ENCODE measurements around the gene UBE2O.

The UBE2O gene

DNA sequence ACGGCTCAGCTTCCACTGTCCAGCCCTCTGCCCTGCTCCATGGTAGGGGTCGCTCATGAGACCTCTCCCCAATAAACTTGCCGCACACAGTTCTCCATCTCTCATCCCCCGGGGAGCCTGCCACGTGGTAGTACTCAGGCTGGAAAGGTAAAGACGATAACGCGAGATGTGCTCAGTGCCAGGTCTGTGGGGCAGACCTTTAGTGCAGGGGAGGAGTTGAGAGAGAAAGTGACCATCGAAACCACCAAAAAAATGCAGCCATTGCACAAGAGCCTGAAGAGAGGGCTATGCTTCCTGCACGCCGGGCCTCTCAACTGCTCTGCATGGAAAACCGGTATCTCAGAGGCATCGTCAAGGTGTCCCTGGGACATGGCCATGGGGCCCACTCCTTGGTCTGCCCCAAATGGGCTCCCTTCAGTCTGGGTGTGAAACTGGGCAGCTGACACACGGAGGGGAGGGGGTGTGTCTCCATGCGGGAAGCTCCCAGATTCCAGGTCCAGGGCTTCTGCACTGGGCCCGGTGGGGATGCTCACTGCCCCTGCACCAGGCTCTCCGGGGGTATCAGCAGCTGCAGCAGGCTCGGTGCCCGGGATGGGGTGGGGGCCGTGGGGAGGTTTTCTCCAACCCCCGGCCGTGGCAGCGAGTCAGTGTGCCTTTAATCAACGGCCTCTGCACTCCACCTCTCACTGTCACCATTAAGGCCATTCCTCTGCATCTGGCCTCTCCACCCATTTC, 9.8 kb upstream of the UBE2O start:
- DNase-seq = no peak

DNA sequence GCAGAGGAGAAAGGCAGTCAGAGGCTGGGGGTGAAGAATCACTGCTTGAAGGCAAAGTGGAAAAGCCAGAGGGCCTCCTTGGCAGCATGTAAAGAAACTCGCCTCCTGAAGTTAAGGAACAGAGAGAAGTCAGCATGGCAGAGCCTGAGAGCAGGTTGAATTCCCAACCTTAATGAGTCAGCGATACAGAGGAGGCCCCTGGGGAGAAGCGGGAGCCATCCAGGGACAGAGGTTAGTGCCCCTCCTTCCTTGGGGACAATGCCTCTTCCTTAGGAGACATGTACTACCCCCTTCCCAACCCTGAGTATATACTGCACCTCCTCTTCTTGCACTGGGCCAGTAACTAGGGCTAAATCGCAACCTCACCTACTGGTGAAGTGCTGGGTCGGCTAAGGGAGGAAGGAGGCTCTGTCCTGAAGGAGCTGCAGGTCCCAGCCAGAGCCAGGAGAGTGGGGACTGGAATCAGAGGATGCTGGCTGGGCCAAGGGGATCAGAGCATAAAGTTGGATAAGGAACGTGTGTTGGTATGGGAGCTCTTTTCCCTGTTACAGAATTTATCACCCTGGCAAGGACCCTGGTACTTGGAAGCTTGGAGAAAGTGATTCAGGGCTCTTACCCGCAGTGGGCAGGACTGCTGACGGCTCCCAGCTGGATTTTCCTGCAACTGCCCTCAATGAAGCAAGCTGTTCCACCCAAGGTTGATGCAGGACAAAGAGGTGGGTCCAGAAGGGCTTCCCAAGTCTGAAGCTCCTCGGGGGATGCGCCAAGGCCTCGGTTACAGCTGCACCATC, 9.0 kb upstream of the UBE2O start:
- DNase-seq = no peak

- DNase-seq = no peak
Measured at GRCh38 chr17:76459674-76460073, 6.7 kb upstream of the UBE2O start.

DNA sequence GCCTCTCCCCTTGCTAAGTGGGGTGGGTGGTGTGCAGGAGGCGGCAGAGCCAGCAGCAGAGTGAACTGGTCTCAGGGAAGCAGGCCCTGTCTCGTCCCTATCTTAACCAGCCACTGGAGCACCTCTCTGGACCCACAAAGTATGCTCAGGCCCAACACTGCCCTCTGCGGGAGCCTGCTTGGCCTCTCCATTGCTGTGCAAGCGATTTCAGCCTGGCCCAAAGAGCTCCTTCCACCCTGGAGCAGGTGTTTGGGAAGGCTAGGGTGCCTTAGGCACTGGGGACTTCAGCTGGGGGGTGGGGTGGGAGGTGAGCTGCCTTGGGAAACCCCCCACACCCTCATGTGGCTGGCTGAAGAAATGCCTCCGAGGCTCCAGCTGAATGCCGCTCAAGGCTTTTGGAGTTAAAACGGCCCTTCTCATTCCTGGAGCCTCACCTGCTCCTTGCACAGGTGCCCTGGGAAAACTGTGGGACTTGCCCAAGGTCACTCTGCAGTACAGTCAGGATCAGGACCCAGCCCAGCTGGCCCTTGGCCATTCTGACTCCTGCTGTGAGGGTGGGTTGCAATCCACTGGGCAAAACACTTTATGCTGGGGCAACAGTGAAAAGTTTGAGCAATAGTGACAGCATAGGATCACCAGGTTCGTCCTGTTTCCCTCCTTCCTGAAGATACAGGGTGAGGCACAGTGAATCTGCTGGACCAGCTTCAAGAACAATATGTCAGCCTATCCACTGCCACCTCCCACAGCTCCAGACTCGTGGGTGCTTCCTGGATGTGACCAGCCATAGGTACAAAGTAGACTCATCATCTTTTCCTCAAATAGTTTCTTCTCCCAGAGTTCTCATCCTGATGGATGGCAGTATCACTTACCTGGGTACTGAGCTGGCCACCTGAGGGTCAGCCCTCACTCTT, 5.9 kb upstream of the UBE2O start:
- peak; percentile 45 for DNase-seq

GRCh38 chr17:76453431-76453743, 435 bp upstream of the UBE2O start:
- DNase-seq = no peak

DNA sequence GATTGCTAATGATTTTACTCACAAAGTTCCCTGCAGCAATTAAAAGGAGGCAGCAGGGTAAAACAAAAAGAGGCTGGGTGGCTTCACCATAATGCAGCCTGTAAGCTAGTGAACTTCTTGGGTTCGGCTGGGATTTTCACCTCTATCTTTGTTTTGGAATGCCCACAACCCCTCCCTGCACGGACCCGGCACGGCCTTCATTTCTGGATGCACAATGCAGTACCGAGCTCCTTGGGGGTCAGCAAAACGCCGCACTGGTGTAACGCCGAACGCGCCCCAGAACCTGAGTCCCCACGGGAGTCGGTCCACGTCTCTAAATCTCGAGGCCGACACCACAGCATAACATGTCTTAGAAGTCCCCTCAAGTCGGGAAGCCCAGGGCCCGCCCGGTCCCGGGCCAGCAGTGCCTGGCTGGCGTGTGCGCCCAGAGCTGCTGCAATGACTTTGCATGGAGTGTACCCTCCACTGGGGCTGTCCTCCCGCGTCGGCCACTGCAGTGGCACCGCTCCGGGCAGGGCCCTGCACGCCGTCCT, 759 bp downstream of the UBE2O start:
- DNase-seq = no peak

DNA sequence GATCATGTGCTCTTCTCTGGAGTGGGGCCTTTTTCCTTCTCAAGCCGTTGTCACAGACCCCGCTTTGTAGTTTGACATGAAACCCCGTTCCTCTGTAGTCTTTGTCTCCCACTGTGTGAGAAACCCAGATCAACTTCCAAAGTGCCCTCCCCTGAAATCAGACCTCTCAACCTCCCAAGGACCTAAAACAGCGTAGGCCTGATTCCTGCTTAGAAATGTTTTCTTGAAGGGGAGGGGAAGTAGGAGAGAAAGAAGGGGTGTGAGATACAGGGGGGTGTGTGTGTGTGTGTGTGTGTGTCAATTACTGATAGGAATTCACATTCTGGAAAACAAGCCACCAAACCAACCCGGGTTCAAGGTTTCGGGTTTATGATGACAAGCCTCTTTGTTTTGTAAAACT, 1.4 kb downstream of the UBE2O start:
- DNase-seq = no peak

DNA sequence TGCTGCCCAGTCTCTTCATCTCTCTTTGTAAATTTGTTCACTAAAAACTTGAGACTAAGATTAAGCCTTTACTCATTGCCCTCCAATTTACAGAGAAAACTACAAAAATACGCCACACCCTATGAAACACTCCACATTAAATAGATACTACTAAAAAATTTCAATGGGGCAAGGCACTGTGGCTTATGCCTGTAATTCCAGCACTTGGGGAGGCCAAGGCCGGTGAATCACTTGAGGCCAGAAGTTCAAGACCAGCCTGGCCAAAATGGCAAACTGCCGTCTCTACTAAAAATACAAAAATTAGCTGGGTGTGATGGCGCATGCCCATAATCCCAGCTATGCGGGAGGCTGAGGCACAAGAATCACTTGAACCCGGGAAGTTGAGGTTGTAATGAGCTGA, 3.8 kb downstream of the UBE2O start:
- no peak for DNase-seq

GRCh38 chr17:76447931-76448652, 4.9 kb downstream of the UBE2O start:
- DNase-seq = no peak

DNA sequence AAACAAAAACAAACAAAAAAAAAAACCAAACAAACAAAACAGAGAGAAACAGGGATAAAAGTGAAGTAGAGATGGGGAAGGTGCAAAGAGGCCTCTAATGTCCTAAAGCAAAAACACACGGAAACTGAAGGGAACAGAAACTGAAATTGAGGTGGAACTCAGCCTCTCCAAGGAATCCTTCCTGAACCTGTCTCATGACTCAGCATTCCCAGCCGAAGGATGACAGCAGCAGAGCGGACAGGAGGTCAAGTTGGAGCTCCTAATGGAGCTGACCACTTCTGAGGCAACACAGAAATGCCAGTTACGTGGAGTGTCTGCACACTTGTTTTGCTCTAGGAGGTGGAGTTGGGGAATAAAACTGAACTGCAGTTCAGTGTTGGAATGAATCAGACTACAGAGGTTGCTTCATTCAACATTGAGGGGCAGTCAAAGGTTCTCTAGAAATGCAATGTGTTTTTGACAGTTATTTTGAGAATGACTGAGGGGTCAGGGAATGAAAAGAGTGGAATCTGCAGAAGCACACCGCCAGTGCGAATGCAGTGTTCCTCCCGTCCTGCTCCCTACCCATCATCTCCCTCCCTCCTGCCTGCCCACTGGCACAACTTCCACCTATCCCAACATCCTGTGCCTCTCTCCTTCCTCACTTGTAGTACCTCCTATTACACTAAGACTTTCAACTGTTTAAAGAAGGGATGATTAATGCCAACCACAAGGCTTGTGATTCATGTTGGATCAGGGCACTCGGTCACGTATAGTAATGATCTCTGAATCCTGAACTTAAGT, 6.3 kb downstream of the UBE2O start:
- peak; percentile 44 for DNase-seq

DNA sequence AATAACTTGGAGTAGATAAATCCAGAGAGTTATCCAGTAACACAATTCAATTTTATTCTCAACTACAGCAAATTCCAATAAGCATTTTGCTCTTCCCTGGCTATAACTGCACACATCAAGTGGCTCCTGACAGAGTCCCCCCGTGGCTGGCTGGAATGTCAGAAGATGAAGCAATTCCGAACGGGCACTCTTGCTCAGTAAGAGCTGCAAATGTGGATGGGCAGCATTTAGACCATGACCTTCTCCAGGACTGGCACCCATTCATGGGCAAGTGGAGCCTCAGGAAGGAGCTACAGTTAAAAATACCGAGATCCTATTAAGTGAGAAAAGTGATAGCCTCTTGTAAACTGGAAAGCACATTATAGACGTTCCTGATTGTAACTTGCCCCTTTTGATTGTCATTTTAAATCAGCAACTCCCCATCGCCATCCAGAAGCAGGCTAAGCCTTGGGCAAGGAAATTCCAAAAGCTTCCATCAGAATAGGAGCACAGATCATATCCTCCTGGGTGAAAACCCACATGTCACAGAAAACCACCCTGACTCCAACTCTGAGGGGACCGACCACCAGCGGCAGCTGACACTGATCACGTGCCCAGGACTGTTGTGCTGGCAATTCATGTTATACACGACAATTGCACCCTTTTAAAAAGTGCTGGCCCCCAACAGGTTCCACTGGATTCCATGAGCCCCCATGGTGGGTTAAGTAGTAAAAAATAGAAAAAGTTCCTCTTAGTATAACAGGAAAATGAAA, 7.1 kb downstream of the UBE2O start:
- DNase-seq = no peak

DNA sequence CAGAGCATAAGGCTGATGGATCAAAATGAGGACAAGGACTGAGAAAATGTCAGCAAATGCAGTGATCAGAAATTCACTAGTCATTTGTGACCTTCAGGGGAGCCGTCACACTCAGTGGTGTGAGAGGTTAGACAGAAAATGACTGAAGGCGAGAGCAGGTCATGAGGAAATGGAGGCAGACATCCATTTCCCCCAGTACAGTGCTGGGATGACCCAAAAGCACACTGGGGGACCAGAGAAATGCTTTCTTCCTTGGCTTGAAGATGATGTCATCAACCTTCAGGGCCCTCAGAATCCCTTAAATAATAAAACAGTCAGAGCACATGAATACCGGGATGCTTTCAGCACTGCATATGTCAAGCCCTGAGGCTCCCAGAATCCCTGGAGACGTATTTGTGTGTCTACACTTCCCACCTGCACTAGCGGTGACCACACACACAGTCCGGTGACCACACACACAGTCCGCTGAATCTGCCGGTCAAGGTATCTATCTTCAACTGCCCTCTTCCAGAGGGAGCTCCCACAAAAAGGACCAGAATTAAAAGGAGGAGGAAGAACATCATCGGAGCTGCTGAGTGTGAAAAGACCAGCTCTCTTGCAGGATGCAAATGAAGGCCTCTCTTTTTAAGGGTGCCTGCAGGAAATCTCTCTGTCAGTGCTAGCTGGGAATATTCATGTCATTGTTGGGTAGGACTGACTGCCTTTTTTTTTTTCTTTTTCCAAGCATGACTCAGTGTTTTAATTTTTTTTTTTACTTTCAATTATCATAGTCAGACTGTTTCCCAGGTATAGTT, 8.2 kb downstream of the UBE2O start:
- DNase-seq = no peak

DNA sequence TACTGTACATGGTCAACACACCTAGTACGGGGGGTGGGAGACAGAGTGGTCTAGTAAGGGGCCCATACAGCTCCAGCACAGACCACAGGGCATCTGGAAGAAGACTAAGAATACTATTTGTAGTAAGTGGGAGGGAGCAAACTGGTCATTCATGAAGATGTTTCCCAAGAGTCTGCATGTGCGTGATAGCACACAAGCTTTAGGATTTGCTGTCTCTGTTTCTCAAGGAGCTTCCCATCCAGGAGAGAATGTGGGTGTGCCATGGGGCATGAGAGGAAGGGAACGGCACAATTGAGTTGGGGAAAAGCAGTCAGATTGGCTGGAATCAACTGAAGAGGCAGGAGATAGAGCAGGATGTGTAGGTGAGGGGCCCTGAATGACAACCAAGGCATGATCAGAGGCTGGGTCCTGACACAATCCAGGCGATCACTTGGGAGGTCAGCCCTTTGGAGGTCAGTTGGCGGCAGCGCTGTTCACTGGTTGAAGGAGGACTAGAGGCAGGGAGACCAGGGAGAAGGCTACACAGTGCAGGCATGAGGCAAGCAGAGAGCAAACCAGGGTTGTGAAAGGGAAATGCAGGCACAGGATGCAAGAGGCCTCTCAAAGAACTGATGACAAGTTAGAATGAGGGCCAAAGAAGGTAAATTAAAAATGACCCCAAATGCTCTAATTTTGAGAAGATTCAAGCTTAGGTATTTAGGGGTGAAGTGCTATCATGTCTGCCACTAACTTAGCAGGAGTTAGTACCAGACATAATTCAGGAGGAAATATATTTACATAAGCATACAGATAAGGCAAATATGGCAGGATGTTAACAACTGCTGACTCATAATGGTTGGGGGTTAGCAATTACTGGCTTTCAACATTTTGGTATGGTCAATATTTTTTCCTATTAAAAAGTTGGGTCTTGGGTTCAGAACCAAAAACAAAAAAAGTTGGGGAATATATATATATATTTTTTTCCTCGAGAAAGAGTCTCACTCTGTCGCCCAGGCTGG, 10.3 kb downstream of the UBE2O start:
- DNase-seq = no peak

GRCh38 chr17:76441686-76442340, 11.1 kb downstream of the UBE2O start:
- DNase-seq = no peak

GRCh38 chr17:76440751-76441362, 12.1 kb downstream of the UBE2O start:
- DNase-seq = no peak

DNA sequence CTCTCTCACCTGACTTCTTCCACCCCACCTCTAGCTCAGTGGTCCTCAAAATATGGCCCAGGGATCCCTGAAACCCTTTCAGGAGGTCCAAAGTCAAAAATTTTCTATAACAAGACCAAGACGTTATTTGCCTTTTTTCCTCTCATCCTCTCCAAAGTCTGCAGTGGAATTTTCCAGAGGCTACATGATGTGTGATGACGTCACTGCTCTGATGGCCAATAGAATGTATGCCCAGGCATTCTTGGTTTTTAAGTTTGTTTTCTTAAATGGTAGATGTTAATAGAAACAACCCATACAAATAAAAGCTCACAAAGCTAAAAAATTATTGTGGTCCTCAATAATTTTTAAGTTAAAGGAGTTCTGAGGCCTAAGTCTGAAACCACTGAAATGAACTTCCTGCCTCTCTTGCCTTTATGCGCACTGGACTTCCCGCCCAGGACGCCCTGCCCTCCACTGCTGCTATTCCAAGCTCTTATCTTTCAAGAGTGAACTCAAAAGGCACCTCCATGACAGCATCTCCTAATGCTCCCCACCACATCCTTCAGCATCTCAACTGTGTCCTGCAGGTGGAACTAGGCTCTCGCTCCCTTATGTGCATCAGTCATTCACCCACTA, 13.5 kb downstream of the UBE2O start:
- DNase-seq = no peak

DNA sequence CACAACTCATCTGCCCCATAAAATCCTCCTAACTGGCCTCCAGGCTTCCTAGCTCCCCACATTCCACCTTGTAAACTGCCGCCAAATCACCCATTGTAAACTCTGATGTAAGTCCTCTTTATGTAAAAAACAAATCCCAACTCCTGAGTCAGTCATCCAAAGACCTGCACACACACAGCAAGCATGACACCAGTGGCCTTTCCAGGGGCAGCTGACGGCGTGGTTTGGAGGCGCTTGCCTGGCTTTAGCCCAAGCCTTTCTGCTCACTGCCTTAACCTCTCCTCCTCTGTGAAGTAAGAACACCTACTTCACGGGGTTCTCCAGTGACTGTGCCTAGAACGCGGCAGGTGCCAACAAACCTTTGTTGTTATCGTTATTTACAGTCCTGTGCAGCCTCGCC, 14.0 kb downstream of the UBE2O start:
- no peak for DNase-seq
